Vagina (tissue), 2 donors: ENCODE data around the gene FOXL3. TPM values are rescaled to one million over a fixed set of nuclear protein-coding genes. Genes with fewer than 3 reads are reported as not detected.
A peak's percentile ranks its signal among the peaks of the same experiment; 100 is the strongest.
"Not testable (repeated sequence)": the region's sequence is repeated elsewhere in the genome, so short reads cannot be mapped to it uniquely, and the experiment has no call there.

ENCODE experiments used
- DNase-seq, 2 donors: peaks; one replicate each; pipeline ENCODE4 v3.0.0-alpha.2; 2017; ENCODE audit errors: extremely low spot score in 2 of 2
- H3K27ac ChIP-seq: fragments of 200-600 bp; sonication (generic); one replicate; pipeline ENCODE4 v1.5.1; 2019
- H3K27me3 ChIP-seq: fragments of 200-600 bp; sonication (generic); one replicate; pipeline ENCODE4 v1.5.1; 2019
- H3K36me3 ChIP-seq, 2 donors: fragments of 200-600 bp; sonication (generic); one replicate each; pipeline ENCODE4 v1.5.1; 2017 to 2019
- H3K4me1 ChIP-seq: fragments of 200-600 bp; sonication (generic); one replicate; pipeline ENCODE4 v1.5.1; 2019
- H3K4me3 ChIP-seq, 2 donors: fragments of 200-600 bp; sonication (generic); 1 replicate in 1 of 2; 2 replicates in 1 of 2; pipeline ENCODE4 v1.5.1; 2016 to 2019
- H3K9me3 ChIP-seq: fragments of 200-600 bp; sonication (generic); one replicate; pipeline ENCODE4 v1.5.1; 2019
- CTCF ChIP-seq, 3 experiments: fragments of 450-650 bp in 2 of 3; fragments of 200-600 bp in 1 of 3; sonication (generic) in 1 of 3; IDR thresholded peaks; one replicate each; pipeline ENCODE4 v1.5.1; 2017 to 2019; ENCODE audit warnings: antibody characterized with exemption in 3 of 3, mild to moderate bottlenecking in 2 of 3, moderate library complexity in 2 of 3
- POLR2A ChIP-seq, 2 donors: fragments of 450-650 bp; IDR thresholded peaks; one replicate each; pipeline ENCODE4 v1.6.1; 2017; ENCODE audit warnings: antibody characterized with exemption in 2 of 2, mild to moderate bottlenecking in 2 of 2, moderate library complexity in 2 of 2
- POLR2AphosphoS5 ChIP-seq, 2 donors: sonication (generic); formaldehyde crosslinking; IDR thresholded peaks; one replicate each; pipeline ENCODE4 v1.9.0; 2017; ENCODE audit warnings: antibody characterized with exemption in 2 of 2, mild to moderate bottlenecking in 2 of 2, low read depth in 1 of 2; ENCODE audit not compliant: insufficient read depth in 1 of 2
- intact Hi-C: fragments of 100-400 bp; cut with DNase I; formaldehyde crosslinking; loops from one replicate; pipeline ENCODE4 v1.15.1; 2023
- total RNA-seq: library from RNA; depleted of rRNA; stranded (reverse); fragments of >200 nt; gene quantifications from one replicate; pipeline ENCODE4 v1.2.3, GENCODE V29; 2016

Gene FOXL3
- total RNA-seq, 1 donor from 2014 or later: not detected

GRCh38 chr7:259751-260405, 30.1 kb upstream of the FOXL3 start:
- Histone ChIP-seq H3K36me3 (peaks cover 0 to 25% of the 10 kb centered on the region in 2 donors), H3K4me1 (no peaks in the 10 kb centered on the region), H3K27me3 (no peaks in the 10 kb centered on the region), H3K27ac (no peak overlapping the region), H3K4me3 (no peak overlapping the region), H3K9me3 (no peaks in the 10 kb centered on the region)
- TF ChIP-seq CTCF (IDR thresholded peaks at IDR 0.05): peak in 1 of 3 experiments; percentile 7
- TF ChIP-seq POLR2A (IDR thresholded peaks at IDR 0.05): no peak
- no peak for TF ChIP-seq POLR2AphosphoS5 (IDR thresholded peaks at IDR 0.05; ENCODE audit: insufficient read depth in 1 of 2, low read depth in 1 of 2)
- intact Hi-C loops: no loop called here
- DNase-seq: no peak

- intact Hi-C loops: no loop called here
- H3K36me3 ChIP-seq: peaks cover 0 to 25% of the 10 kb centered on the region in 2 donors
Observed at GRCh38 chr7:260441-261281, 29.3 kb upstream of the FOXL3 start.

GRCh38 chr7:261341-262250, 28.4 kb upstream of the FOXL3 start:
- H3K4me1 ChIP-seq: no peaks in the 10 kb centered on the region
- H3K4me3 ChIP-seq: no peak overlapping the region
- no peak for DNase-seq
- H3K27ac ChIP-seq: no peak overlapping the region
- intact Hi-C loops: no loop called here
- H3K36me3 ChIP-seq: peaks cover 0 to 20% of the 10 kb centered on the region in 2 donors
- H3K9me3 ChIP-seq: no peaks in the 10 kb centered on the region
- H3K27me3 ChIP-seq: no peaks in the 10 kb centered on the region
- TF ChIP-seq POLR2A (IDR thresholded peaks at IDR 0.05): no peak
- TF ChIP-seq CTCF (IDR thresholded peaks at IDR 0.05): no peak
- TF ChIP-seq POLR2AphosphoS5 (IDR thresholded peaks at IDR 0.05; ENCODE audit: insufficient read depth in 1 of 2, low read depth in 1 of 2): no peak

More at GRCh38 chr7:260441-261281, 29.3 kb upstream of the FOXL3 start:
- no peak for DNase-seq
- H3K9me3 ChIP-seq: no peaks in the 10 kb centered on the region
- H3K27me3 ChIP-seq: no peaks in the 10 kb centered on the region
- TF ChIP-seq CTCF (IDR thresholded peaks at IDR 0.05) (no peak), POLR2A (IDR thresholded peaks at IDR 0.05) (no peak), POLR2AphosphoS5 (IDR thresholded peaks at IDR 0.05; ENCODE audit: insufficient read depth in 1 of 2, low read depth in 1 of 2) (no peak)
- H3K4me3 ChIP-seq: no peak overlapping the region
- H3K4me1 ChIP-seq: no peaks in the 10 kb centered on the region
- H3K27ac ChIP-seq: no peak overlapping the region

- no peak overlapping the region for H3K4me3 ChIP-seq
- no peaks in the 10 kb centered on the region for H3K9me3 ChIP-seq
- H3K27me3 ChIP-seq: no peaks in the 10 kb centered on the region
- H3K4me1 ChIP-seq: no peaks in the 10 kb centered on the region
- TF ChIP-seq CTCF (IDR thresholded peaks at IDR 0.05) (no peak), POLR2A (IDR thresholded peaks at IDR 0.05) (no peak), POLR2AphosphoS5 (IDR thresholded peaks at IDR 0.05; ENCODE audit: insufficient read depth in 1 of 2, low read depth in 1 of 2) (no peak)
- intact Hi-C loops: no loop called here
- H3K27ac ChIP-seq: no peak overlapping the region
- peaks cover 0 to 17% of the 10 kb centered on the region in 2 donors for H3K36me3 ChIP-seq
- DNase-seq: no peak
Observed at GRCh38 chr7:262251-262572, 27.8 kb upstream of the FOXL3 start.

- H3K4me1 ChIP-seq, H3K9me3 ChIP-seq, intact Hi-C loops, H3K27ac ChIP-seq, H3K27me3 ChIP-seq, H3K4me3 ChIP-seq, DNase-seq: not testable (repeated sequence)
- H3K36me3 ChIP-seq: peaks cover 0 to 17% of the 10 kb centered on the region in 2 donors
Observed at GRCh38 chr7:262631-263311, 27.2 kb upstream of the FOXL3 start.

GRCh38 chr7:263483-264351, 26.3 kb upstream of the FOXL3 start:
- intact Hi-C loops, DNase-seq, H3K4me3 ChIP-seq, H3K27me3 ChIP-seq, H3K9me3 ChIP-seq, H3K4me1 ChIP-seq, H3K27ac ChIP-seq: not testable (repeated sequence)
- peaks cover 0 to 17% of the 10 kb centered on the region in 2 donors for H3K36me3 ChIP-seq
